ENCODE results near the gene FRMD1.

FRMD1 gene

GRCh38 chr6:168073937-168074730 is 4.9 kb downstream of the FRMD1 start:
- Histone ChIP-seq H3K27ac (no peak overlapping the region), H3K36me3 (replicated peaks) (no peaks in the 10 kb centered on the region), H3K27me3 (replicated peaks) (no peaks in the 10 kb centered on the region), H3K4me3 (ENCODE audit: low read depth, low read length) (no peak overlapping the region)
- DNase-seq = no peak
- in situ Hi-C loops (cut with HindIII; ENCODE audit: low pct_ligation_motif_present, low sequenced_read_pairs) = no loop called here
- no peak for TF ChIP-seq CTCF (IDR thresholded peaks at IDR 0.05; ENCODE audit: low read depth, low read length, missing control alignments)

- Histone ChIP-seq H3K4me3 (ENCODE audit: low read depth, low read length) (no peak overlapping the region), H3K27me3 (replicated peaks) (no peaks in the 10 kb centered on the region), H3K27ac (no peak overlapping the region), H3K36me3 (replicated peaks) (no peaks in the 10 kb centered on the region)
- TF ChIP-seq CTCF (IDR thresholded peaks at IDR 0.05; ENCODE audit: low read depth, low read length, missing control alignments) = no peak
- in situ Hi-C loops (cut with HindIII; ENCODE audit: low pct_ligation_motif_present, low sequenced_read_pairs) = no loop called here
- no peak for DNase-seq
These were observed 6.3 kb downstream of the FRMD1 start for GRCh38 chr6:168072730-168073129.

- Histone ChIP-seq H3K4me3 (ENCODE audit: low read depth, low read length) (no peak overlapping the region), H3K36me3 (replicated peaks) (no peaks in the 10 kb centered on the region), H3K27me3 (replicated peaks) (no peaks in the 10 kb centered on the region), H3K27ac (no peak overlapping the region)
- TF ChIP-seq CTCF (IDR thresholded peaks at IDR 0.05; ENCODE audit: low read depth, low read length, missing control alignments) = no peak
- no peak for DNase-seq
- in situ Hi-C loops (cut with HindIII; ENCODE audit: low pct_ligation_motif_present, low sequenced_read_pairs) = no loop called here
These were observed 6.8 kb downstream of the FRMD1 start for GRCh38 chr6:168072261-168072660.

GRCh38 chr6:168071620-168072019 is 7.4 kb downstream of the FRMD1 start:
- no peaks in the 10 kb centered on the region for H3K36me3 ChIP-seq (replicated peaks)
- no peak for TF ChIP-seq CTCF (IDR thresholded peaks at IDR 0.05; ENCODE audit: low read depth, low read length, missing control alignments)
- DNase-seq = no peak
- in situ Hi-C loops (cut with HindIII; ENCODE audit: low pct_ligation_motif_present, low sequenced_read_pairs) = no loop called here
- H3K4me3 ChIP-seq (ENCODE audit: low read depth, low read length) = no peak overlapping the region
- no peak overlapping the region for H3K27ac ChIP-seq
- H3K27me3 ChIP-seq (replicated peaks) = no peaks in the 10 kb centered on the region

GRCh38 chr6:168070804-168071203 is 8.2 kb downstream of the FRMD1 start:
- in situ Hi-C loops (cut with HindIII; ENCODE audit: low pct_ligation_motif_present, low sequenced_read_pairs) = no loop called here
- Histone ChIP-seq H3K27me3 (replicated peaks) (no peaks in the 10 kb centered on the region), H3K27ac (no peak overlapping the region), H3K4me3 (ENCODE audit: low read depth, low read length) (no peak overlapping the region), H3K36me3 (replicated peaks) (no peaks in the 10 kb centered on the region)
- no peak for DNase-seq
- TF ChIP-seq CTCF (IDR thresholded peaks at IDR 0.05; ENCODE audit: low read depth, low read length, missing control alignments) = no peak

Data from brain microvascular endothelial cell (primary cell).